ENCODE data around the gene HTRA3.

HTRA3 gene

DNA sequence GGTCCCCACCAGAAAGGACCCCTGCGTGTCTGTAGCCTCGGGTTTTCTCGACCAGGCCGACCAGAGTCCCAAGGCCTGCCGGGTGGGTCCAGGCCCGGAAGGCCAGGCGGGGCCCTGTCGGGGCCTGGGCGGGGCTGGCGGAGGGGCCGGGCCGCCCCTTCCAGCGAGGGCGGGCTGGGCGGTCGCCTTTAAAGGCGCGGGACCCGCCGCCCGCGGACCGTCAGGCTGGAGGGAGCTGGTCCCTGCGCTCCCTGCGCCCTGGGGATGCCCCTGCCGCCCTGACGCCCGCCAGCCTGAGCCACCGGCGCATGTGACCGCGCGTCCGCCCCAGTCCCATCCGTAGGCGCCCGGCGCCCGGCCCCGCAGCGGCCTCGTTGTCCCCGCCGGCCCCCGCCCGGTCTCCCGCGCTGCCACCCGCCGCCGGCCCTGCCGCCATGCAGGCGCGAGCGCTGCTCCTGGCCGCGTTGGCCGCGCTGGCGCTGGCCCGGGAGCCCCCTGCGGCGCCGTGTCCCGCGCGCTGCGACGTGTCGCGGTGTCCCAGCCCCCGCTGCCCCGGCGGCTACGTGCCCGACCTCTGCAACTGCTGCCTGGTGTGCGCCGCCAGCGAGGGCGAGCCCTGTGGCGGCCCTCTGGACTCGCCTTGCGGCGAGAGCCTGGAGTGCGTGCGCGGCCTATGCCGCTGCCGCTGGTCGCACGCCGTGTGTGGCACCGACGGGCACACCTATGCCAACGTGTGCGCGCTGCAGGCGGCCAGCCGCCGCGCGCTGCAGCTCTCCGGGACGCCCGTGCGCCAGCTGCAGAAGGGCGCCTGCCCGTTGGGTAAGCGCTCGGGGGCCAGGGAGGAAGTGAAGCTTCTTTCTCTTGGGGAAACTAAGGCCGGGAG lies at the start of gene HTRA3:
Gene HTRA3 (plus strand): TSS at position 220 of the 883 bp plus-strand sequence. CDS start 215 bp downstream, at position 435.
- no peak for DNase-seq (ENCODE audit: low read depth)

DNA sequence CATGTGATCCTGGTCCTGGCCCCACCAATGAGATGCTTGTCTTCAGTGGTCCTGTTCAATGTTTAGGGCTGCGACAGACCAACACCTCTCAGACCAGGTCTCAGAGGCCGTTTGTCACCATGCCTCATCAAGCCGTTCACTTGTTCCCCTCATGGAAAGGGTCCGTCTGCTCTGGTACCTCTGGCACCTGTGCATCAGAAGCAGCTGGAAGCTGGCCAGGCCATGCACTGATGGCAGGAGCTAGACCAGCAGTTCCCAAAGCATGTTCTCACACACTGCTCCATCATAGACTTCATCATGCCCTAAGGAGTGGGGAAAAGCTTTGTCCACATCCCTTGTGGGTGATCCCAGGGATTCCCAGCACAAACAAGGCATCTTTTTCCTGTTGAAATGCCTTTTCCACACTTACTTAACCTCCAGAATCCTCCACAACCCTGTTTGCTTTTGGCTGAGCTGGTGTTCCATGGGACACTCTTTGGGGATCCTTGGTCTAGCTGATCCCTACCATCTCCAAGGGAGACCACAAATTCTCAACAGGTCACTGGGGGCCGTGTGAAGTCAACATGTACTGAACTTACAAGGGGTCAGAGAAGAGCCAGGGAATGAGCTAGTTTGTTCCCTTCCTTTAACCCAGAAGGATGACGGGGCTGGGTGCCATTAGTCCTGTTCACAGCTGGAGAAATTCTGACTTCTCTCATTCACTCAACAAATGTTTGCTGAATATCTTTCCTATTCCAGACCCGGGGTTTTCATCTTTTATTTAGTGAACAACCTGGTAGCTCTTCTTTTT lies 48.7 kb upstream of the HTRA3 start:
- DNase-seq (ENCODE audit: low read depth), result no peak

DNA sequence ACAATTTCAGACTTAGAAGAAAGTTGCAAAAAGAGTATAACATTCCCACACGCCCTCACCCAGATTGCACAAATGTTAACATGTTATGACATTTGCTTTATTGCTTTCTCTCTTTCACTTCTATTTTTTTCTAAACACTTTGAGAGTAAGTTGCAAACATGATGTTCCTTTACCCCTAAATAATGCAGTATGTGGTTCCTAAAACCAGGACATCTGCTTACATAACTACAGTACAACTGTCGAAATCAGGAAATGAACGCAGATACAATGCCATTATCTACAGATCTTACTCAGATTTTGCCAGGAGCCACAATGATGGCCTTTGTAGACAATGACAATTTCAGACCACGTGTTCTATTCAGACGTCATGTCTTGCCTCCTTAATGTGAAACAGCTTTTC lies 48.1 kb upstream of the HTRA3 start:
- DNase-seq (ENCODE audit: low read depth), result no peak

DNA sequence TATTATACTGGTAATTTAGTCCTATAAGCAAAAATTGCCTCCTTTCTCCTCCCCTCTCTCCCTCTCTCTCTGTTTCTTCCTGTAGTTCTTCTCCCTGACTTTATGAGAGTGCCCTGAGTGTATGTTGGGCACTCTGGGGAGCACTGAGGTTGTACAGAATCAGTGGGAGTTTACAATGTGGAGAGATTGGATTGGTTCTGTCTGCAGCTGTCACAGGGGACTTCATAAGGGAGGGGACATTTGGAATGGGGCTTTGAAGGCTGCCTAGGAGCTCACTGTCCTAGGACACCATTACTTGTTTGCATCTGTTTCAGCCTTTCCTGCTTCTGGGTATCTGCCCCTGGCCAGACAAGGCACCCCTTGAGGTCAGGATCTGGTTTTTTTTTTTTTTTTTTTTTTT lies 47.6 kb upstream of the HTRA3 start:
- no peak for DNase-seq (ENCODE audit: low read depth)

DNA sequence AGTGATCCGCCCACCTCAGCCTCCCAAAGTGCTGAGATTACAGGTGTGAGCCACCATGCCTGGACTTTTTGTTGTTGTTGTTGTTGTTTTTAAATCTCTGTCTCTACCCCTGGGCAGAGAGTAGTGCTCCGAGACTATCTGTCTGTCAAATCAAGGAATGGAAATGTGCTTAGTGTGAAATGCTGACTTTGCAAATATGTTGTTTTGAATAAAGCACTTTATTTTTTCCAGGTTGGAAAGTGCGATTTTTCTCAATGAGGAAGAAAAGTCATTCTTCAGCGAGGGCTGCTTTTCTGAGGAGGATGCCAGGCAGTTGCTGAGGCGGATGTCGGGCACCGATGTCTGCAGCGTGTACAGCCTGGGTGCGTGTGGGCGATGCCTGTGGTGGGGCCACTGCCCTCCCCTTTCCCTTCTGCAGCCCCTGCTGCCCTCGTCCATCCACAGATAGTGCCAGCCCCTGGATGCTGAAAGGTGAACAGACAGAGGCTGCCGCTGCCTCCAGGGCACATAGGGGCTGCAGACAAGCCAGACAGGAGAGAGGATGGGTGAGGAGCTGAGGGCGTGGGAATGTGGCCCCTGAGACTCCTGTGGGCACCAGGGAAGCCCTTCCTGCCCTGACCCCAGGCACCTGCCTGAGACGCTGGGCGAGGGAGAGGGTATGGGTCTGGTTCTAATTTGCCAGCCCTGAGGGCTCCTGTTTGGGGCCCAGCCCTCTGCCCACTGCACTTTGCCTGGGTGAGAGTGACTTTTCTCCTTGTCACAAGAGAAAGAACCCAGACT lies 46.8 kb upstream of the HTRA3 start:
- DNase-seq (ENCODE audit: low read depth), result no peak

DNA sequence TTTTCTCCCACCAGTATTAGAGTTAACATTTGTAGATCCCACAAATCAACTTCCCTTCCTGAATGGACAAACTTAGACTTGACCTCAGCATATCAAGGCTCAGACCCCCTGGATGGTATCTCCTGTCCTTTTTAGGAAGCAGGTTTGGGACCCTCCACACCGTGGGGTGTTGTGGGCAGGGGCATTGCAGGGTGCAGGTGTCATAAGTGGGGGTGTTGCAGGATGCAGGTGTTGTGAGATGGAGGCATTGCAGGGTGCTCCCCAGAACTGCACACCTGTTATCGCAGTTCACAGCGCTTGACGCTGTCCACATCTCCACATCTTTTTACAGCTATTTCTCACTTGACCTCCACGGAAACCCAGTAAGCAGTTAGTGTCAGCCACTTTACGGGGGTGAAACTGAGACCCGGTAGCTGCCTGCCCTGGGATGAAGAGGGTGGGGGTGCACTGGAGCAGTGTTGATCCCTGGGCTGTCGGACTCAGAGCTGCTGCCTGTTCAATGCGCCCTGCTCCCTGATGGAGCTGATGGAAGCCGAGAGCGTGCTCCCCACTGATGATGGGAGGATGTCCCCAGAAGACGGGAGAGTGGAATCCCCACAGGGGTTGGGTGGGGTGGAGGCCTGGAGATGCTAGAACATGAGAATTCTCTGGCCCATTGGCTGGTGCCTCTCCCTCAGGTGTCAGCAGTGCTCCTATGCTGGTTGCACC lies 45.1 kb upstream of the HTRA3 start:
- DNase-seq (ENCODE audit: low read depth), result no peak

DNA sequence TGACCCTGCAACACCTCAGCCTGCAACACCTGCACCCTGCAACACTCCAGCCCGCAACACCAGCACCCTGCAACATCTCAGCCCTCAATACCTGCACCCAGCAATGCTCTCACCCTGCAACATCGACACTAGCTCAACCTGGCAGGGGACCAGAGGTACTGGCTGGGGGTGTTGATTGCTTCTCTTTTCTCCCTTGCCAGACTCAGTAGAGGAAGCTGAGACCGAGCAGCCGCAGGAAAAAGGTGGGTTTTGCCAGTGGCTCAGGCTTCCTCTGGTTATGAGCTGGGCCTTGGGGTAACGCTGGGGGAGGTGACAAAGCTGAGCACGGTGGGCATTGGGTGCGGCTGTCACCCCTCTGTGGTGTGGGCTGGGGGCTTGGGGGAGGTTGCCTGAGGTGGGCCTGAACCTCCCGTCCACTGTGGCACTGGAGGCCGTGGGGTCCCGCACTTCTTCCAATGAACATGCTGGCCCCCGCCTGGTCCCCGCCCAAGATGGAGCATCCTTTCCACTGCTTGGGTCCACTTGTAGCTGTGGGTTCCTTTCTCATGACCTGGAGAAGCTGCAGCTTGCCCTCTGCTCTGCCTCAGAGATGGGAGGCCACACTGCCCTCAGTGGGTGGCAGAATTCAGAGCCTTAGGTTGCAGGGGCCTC lies 44.5 kb upstream of the HTRA3 start:
- DNase-seq (ENCODE audit: low read depth), result no peak

DNA sequence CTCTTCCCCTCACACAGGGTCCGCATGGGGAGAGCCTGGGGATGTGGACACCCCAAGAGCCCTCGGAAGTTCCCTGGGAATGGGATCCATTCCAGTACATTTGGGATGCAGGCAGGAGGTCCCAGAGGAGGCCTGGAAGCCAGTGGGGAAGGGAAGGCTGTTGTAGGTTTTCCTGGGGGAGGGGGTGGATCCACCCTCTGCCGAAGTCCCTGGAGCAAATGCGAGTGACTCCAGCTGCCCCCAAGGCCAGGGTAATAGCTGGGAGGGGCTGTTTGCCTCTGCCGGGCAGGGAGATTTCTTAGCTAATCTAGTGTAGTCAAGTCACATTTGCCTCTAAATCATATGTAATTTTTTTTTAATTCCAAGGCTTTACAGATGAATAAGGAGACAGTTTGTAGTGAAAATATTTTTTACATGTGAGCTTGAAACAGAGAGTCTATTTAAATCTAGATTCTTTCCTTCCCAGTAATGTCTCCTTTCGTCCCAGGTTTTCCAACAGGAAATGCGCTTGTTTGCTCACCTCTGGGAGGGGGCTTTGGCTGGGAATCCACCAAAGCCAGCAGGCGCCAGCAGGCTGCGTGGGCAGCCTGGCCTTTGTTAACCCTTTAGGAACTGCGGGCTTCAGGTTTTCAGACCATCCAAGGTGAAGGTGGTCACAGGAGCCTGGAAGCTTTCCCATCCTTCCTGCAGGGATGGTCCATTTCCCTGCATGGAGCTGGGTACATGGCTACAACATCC lies 43.7 kb upstream of the HTRA3 start:
- DNase-seq (ENCODE audit: low read depth), result no peak

DNA sequence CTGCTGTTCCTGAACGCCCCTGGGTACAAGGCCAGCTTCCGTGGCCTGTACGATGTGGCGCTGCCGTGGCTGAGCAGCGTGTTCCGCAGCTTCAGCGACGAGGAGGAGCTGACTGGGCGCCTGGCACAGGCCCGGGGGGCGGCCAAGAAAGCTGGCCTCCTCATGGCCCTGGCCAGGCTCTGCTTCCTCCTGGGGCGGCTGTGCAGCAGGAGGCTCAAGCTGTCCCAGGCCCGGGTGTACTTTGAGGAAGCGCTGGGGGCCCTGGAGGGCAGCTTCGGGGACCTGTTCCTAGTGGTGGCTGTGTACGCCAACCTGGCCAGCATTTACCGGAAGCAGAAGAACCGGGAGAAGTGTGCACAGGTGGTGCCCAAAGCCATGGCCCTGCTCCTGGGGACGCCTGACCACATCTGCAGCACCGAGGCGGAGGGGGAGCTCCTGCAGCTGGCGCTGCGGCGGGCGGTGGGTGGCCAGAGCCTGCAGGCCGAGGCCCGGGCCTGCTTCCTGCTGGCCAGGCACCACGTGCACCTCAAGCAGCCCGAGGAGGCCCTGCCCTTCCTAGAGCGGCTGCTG lies 42.3 kb upstream of the HTRA3 start:
- DNase-seq (ENCODE audit: low read depth), result no peak

DNA sequence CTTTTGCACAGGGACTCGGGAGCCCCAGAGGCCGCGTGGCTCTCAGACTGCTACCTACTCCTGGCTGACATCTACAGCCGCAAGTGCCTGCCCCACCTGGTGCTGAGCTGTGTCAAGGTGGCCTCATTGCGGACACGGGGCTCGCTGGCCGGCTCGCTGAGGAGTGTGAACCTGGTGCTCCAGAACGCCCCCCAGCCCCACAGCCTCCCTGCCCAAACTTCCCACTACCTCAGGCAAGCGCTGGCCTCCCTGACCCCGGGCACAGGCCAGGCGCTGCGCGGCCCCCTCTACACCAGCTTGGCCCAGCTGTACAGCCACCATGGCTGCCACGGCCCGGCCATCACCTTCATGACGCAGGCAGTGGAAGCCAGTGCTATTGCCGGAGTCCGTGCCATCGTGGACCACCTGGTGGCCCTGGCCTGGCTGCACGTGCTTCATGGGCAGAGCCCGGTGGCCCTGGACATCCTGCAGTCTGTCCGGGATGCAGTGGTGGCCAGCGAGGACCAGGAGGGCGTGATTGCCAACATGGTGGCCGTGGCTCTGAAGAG lies 41.7 kb upstream of the HTRA3 start:
- no peak for DNase-seq (ENCODE audit: low read depth)

DNA sequence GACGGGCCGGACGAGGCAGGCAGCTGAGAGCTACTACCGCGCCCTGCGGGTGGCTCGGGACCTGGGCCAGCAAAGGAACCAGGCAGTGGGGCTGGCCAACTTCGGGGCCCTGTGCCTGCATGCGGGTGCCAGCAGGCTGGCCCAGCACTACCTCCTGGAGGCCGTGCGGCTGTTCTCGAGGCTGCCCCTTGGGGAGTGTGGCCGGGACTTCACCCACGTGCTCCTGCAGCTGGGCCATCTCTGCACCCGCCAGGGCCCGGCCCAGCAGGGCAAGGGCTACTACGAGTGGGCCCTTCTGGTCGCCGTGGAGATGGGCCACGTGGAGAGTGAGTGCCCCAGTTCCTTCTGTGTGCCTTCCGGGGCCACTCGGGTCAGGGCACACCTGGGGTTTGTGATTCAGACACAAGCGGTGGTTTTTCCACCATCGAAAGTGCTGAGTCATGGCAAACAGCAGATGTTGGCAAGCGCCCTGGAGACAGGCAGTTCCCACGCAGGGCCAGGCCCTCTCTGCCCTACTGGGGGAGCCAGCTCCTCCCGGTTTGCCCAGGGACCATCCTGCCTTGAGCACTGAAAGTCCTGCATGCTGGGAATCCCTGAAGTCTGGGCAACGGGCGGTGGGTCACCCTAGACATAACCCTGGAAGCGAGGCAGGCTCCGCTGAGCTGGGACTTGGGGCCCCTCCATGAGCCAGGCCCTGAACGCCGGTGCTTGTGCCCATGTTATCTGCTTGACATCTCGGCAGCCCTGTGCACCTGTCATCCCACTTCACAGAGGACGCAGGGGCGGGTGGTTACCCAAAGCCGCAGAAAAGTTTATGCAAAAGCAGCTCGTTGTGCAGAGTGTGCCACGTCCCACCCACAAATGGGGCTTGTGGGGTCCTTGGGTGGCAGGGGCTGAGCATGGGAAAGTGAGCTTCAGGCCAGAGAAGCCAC lies 41.0 kb upstream of the HTRA3 start:
- DNase-seq (ENCODE audit: low read depth), result peak; percentile 46

DNA sequence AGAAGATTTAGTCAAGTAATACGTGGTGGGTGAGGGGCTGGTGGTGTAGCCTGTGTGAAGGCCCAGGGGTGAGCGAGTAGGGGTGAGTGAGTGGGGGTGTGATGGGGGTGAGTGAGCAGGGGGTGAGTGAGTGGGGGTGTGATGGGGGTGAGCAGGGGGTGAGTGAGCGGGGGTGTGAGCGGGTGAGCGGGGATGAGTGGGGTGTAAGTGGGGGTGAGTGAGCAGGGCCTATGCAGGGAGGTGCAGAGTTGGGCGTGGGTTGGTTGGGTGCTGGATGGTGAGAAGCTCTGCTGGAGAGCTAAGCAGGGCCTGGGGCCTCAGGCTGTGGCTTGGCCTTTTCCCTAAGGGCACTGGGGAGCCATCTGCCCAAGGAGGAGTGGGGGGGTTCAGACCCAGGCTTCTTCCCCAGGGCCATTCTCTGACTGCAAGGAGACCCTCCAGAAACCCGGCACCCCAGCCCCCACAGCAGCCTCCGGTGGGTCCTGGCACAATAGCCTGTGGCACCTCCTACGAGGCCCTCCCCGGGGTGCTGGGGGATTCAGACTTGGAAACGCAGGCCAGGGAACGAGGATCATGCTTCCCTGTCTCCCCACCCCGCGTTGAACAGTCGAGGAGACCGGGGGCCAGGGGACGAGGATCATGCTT lies 40.1 kb upstream of the HTRA3 start:
- DNase-seq (ENCODE audit: low read depth), result no peak

DNA sequence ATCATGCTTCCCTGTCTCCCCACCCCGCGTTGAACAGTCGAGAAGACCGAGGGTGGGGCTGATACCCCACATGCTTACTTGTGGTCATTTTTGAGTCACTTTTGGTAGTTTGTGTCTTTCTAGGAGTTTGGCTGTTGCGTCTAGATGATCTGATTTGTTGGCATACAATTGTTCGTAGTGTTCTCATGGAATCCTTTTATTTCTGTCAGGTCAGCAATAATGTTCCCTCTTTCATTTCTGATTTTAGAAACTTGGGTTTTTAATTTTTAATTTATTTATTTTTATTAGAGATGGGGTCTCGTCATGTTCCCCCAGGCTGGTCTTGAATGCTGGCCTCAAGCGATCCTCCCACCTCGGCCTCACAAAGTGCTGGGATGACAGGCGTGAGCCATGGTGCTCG lies 39.5 kb upstream of the HTRA3 start:
- DNase-seq (ENCODE audit: low read depth), result no peak

DNA sequence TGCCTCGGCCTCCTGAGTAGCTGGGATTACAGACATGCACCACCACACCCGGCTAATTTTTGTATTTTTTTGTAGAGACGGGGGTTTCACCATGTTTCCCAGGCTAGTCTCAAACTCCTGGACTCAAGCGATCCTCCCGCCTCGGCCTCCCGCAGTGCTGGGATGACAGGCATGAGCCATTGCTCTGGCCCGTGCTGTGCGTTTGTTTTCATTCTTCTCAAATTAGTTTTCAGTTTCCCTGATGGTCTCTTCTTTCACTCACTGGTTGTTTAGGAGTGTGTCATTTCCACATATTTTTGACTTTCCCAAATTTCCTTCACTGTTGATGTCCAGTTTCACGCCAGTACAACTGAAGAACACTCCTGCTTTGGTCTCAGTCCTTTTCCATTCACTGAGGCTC lies 38.7 kb upstream of the HTRA3 start:
- no peak for DNase-seq (ENCODE audit: low read depth)

DNA sequence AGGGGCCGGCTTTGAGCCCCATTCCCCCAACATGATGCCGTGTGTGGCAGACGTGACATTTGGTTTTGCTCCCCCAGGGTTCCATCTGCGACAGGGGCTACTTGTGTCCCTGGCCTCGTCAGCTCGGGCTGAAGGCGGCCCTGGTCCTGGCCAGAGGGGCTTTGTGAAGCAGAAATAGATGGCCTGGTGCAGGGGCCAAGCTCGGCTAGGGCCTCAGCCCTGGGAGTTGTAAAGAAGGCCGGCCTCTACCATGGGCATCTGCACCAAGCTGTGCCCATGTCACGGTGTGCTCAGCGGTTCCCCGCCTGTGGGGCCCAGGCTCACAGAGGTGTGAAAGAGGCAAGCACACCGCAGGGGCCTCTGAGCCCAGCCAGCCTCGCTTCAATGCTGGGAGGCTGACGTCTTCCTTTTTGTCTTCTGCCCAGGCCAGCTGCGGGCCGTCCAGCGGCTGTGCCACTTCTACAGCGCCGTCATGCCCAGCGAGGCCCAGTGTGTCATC lies 38.0 kb upstream of the HTRA3 start:
- no peak for DNase-seq (ENCODE audit: low read depth)

DNA sequence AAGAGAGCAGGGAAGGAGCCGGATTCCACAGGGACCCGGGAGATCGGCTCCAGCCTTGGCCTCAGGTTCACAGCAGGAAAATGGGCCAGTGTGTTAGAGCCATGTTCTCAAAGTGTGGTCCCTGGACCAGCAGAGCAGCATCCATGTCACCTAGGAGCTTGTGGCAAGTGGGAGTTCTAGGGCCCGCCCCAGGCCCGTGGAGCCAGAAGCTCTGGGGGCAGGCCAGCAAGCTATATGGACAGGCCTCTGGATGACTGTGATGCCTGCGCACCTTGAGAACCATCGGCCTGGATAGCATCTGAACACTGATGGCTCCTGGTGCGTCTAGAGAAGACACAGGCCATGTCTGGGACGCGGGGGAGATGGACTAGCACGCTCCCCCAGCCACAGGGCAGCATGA lies 36.8 kb upstream of the HTRA3 start:
- DNase-seq (ENCODE audit: low read depth), result no peak

DNA sequence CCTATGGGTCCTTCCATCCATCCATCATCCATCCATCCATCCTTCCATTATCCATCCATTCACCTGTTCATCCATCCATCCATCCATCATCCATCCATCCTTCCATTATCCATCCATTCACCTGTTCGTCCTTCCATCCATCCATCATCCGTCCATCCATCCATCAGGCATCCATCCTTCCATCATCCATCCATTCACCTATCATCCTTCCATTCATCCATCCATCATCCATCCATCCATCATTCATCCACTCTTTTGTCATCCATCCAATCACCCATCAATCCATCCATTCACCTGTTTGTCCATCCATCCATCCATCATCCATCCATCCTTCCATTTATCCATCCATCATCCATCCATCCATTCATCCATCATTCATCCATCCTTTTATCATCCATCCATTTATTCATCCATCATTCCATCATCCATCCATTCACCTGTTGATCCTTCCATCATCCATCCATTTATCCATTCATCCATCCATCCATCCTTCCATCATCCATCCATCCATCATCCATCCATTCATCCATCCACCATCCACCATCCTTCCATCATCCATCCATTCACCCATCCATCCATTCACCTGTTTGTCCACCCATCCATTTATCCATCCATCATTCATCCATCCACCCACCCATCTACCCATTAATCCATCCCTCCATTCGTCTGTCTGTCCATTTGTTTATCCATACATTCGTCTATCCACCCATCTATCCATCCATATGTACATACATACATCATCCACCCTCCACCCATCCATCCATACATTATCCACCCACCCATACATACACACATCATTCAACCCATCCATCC lies 35.7 kb upstream of the HTRA3 start:
- DNase-seq (ENCODE audit: low read depth), result no peak
